Panc1 (cell line): ENCODE results near the gene C3orf85.

Source experiments
- CTCF ChIP-seq: fragments of 450-650 bp; IDR thresholded peaks from 2 replicates; pipeline ENCODE4 v1.5.1; 2017; ENCODE audit warnings: mild to moderate bottlenecking
- REST ChIP-seq, 2 experiments: IDR thresholded peaks; 2 replicates each; pipeline ENCODE4 v1.6.1; 2011 to 2012; ENCODE audit warnings: low read depth in 2 of 2, control low read depth in 1 of 2, low read length in 1 of 2, mild to moderate bottlenecking in 1 of 2, moderate library complexity in 1 of 2; ENCODE audit not compliant: insufficient read depth in 1 of 2

- TF ChIP-seq CTCF, result no peak
- TF ChIP-seq REST (IDR thresholded peaks at IDR 0.05; ENCODE audit: insufficient read depth in 1 of 2, low read depth in 2 of 2, low read length in 1 of 2), result no peak
Observed at GRCh38 chr3:109178708-109179107, 42.2 kb downstream of the C3orf85 start.
